Measurements from ENCODE around the gene OR10G3. TPM values are rescaled to one million over a fixed set of nuclear protein-coding genes. Genes with fewer than 3 reads are reported as not detected.
"Not testable (repeated sequence)": the region's sequence is repeated elsewhere in the genome, so short reads cannot be mapped to it uniquely, and the experiment has no call there.

OR10G3 gene, protein sequence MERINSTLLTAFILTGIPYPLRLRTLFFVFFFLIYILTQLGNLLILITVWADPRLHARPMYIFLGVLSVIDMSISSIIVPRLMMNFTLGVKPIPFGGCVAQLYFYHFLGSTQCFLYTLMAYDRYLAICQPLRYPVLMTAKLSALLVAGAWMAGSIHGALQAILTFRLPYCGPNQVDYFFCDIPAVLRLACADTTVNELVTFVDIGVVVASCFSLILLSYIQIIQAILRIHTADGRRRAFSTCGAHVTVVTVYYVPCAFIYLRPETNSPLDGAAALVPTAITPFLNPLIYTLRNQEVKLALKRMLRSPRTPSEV
- total RNA-seq = not detected

- Histone ChIP-seq H3K4me1 (no peaks in the 10 kb centered on the region), H3K36me3 (no peaks in the 10 kb centered on the region), H3K27me3 (no peaks in the 10 kb centered on the region), H3K4me3 (no peak within 1 kb of the TSS), H3K27ac (no peak within 1 kb of the TSS), H3K9me3 (no peaks in the 10 kb centered on the region)
- intact Hi-C loops (cut with DNase I; ENCODE audit: low total_unique reads) = no loop called here
- DNase-seq (ENCODE audit: low spot score in 2 of 2) = no peak
- TF ChIP-seq POLR2AphosphoS5 (IDR thresholded peaks at IDR 0.05) (no peak), CTCF (IDR thresholded peaks at IDR 0.05) (no peak), POLR2A (IDR thresholded peaks at IDR 0.05) (no peak)
Observed at GRCh38 chr14:21579976-21580375, at the start of gene OR10G3. OR10G3 (minus strand) TSS chr14:21580076; CDS start chr14:21570744, 9,332 bp downstream.

- Histone ChIP-seq H3K27me3 (no peaks in the 10 kb centered on the region), H3K36me3 (no peaks in the 10 kb centered on the region), H3K4me1 (no peaks in the 10 kb centered on the region), H3K27ac (no peak overlapping the region), H3K9me3 (no peaks in the 10 kb centered on the region), H3K4me3 (no peak overlapping the region)
- DNase-seq (ENCODE audit: low spot score in 2 of 2) = no peak
- intact Hi-C loops (cut with DNase I; ENCODE audit: low total_unique reads) = no loop called here
- TF ChIP-seq POLR2AphosphoS5 (IDR thresholded peaks at IDR 0.05) (no peak), CTCF (IDR thresholded peaks at IDR 0.05) (no peak), POLR2A (IDR thresholded peaks at IDR 0.05) (no peak)
Observed at GRCh38 chr14:21626491-21627230, 46.8 kb upstream of the OR10G3 start.

DNA sequence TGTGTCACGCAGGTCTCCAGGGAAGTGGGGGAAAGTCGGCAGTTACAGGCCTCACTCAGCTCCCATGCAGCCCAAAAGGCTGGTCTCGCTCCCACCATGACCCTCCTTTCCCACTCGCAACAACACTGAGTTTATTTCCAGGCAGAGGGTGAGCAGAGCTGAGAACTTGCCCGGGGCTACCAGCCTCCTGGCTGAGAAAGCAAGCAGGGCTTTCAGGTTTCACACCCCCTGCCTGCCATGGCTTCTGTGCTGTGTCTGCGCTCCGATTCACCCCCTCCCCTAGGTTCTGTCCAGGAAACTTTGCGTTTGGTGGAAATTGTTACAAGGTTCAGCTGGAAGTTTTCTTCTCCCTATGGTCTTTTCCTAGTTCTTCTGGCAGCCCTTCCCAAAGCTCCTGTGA is 37.7 kb upstream of the OR10G3 start:
- no peaks in the 10 kb centered on the region for H3K4me1 ChIP-seq
- DNase-seq (ENCODE audit: low spot score in 2 of 2) = no peak
- no peaks in the 10 kb centered on the region for H3K27me3 ChIP-seq
- no peaks in the 10 kb centered on the region for H3K36me3 ChIP-seq
- TF ChIP-seq CTCF (IDR thresholded peaks at IDR 0.05) = no peak
- no peak overlapping the region for H3K4me3 ChIP-seq
- intact Hi-C loops (cut with DNase I; ENCODE audit: low total_unique reads) = no loop called here
- H3K9me3 ChIP-seq = no peaks in the 10 kb centered on the region
- H3K27ac ChIP-seq = no peak overlapping the region

- H3K36me3 ChIP-seq = no peaks in the 10 kb centered on the region
- no peaks in the 10 kb centered on the region for H3K4me1 ChIP-seq
- no peaks in the 10 kb centered on the region for H3K27me3 ChIP-seq
- TF ChIP-seq CTCF (IDR thresholded peaks at IDR 0.05) = no peak
- TF ChIP-seq POLR2A (IDR thresholded peaks at IDR 0.05) = no peak
- no peak for TF ChIP-seq POLR2AphosphoS5 (IDR thresholded peaks at IDR 0.05)
- intact Hi-C loops (cut with DNase I; ENCODE audit: low total_unique reads) = no loop called here
- H3K9me3 ChIP-seq = no peaks in the 10 kb centered on the region
- no peak overlapping the region for H3K4me3 ChIP-seq
- H3K27ac ChIP-seq = no peak overlapping the region
- no peak for DNase-seq (ENCODE audit: low spot score in 2 of 2)
Observed at GRCh38 chr14:21614240-21614639, 34.4 kb upstream of the OR10G3 start.

DNA sequence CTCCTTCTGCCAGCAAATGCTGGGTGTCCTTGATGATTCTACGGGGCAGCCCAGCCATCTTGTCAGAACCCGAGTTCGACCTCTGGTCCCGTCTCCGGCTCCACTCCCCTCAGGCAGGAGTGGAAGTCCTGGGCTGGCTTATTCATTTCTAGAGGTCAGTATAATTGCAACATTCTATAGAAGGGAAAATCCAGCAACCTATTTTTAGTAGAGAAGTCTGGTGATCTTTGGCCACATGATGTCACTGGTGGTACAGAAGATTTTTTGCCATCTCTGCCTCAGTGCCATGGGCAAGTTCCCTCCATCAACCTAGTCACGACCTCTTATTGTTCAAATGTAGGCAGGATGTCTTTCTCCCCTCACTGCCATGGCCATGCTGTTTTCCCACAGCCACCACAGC is 32.4 kb upstream of the OR10G3 start:
- Histone ChIP-seq H3K9me3 (no peaks in the 10 kb centered on the region), H3K27ac (no peak overlapping the region), H3K36me3 (no peaks in the 10 kb centered on the region), H3K4me3 (no peak overlapping the region), H3K4me1 (no peaks in the 10 kb centered on the region), H3K27me3 (no peaks in the 10 kb centered on the region)
- no peak for DNase-seq (ENCODE audit: low spot score in 2 of 2)
- TF ChIP-seq POLR2AphosphoS5 (IDR thresholded peaks at IDR 0.05) (no peak), POLR2A (IDR thresholded peaks at IDR 0.05) (no peak), CTCF (IDR thresholded peaks at IDR 0.05) (no peak)
- intact Hi-C loops (cut with DNase I; ENCODE audit: low total_unique reads) = no loop called here

DNA sequence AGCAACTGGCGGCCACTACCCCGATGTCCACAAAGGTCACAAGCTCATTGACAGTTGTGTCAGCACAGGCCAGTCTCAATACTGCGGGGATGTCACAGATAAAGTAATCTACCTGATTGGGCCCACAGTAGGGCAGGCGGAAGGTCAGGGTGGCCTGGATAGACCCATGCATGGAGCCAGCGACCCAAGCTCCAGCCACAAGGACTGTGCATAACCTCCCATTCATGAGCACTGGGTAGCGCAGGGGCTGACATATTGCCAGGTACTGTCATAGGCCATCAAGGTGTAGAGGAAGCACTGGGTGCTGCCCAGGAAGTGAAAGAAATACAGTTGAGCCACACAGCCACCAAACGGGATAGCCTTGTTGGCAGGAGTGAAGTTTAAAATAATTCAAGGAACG is 22.3 kb upstream of the OR10G3 start:
- H3K27me3 ChIP-seq; H3K36me3 ChIP-seq; DNase-seq (ENCODE audit: low spot score in 2 of 2); H3K9me3 ChIP-seq; intact Hi-C loops (cut with DNase I; ENCODE audit: low total_unique reads); H3K27ac ChIP-seq; H3K4me3 ChIP-seq; H3K4me1 ChIP-seq: not testable (repeated sequence)
